Hematopoietic multipotent progenitor cell treated with erythropoietin and hydrocortisone succinate and interleukin-3 and kit ligand, for 6 days (in vitro differentiated cells): ENCODE data around the gene FIBCD1.

Source experiments
- DNase-seq: peaks from one replicate; pipeline ENCODE4 v3.0.0-alpha.2; 2015

Gene FIBCD1

GRCh38 chr9:130874783-130875182 lies 64.3 kb downstream of the FIBCD1 start:
- no peak for DNase-seq

- no peak for DNase-seq
These were observed 65.1 kb downstream of the FIBCD1 start for GRCh38 chr9:130873966-130874365.

GRCh38 chr9:130872912-130873503 lies 66.0 kb downstream of the FIBCD1 start:
- no peak for DNase-seq

GRCh38 chr9:130872508-130872907 lies 66.5 kb downstream of the FIBCD1 start:
- no peak for DNase-seq

- DNase-seq, result no peak
These were observed 67.0 kb downstream of the FIBCD1 start for GRCh38 chr9:130872093-130872492.

GRCh38 chr9:130871395-130872062 lies 67.5 kb downstream of the FIBCD1 start:
- no peak for DNase-seq

- DNase-seq, result no peak
These were observed 68.3 kb downstream of the FIBCD1 start for GRCh38 chr9:130870491-130871381.

GRCh38 chr9:130869250-130869649 lies 69.8 kb downstream of the FIBCD1 start:
- DNase-seq, result peak; percentile 81

GRCh38 chr9:130868230-130868629 lies 70.8 kb downstream of the FIBCD1 start:
- DNase-seq, result no peak

GRCh38 chr9:130867556-130867955 lies 71.5 kb downstream of the FIBCD1 start:
- no peak for DNase-seq

GRCh38 chr9:130866474-130866965 lies 72.5 kb downstream of the FIBCD1 start:
- peak; percentile 88 for DNase-seq

GRCh38 chr9:130865921-130866320 lies 73.1 kb downstream of the FIBCD1 start:
- DNase-seq, result no peak

- no peak for DNase-seq
These were observed 74.5 kb downstream of the FIBCD1 start for GRCh38 chr9:130864541-130864940.

- no peak for DNase-seq
These were observed 76.3 kb downstream of the FIBCD1 start for GRCh38 chr9:130862747-130863146.

- DNase-seq, result no peak
These were observed 76.8 kb downstream of the FIBCD1 start for GRCh38 chr9:130862217-130862616.

GRCh38 chr9:130861372-130862180 lies 77.5 kb downstream of the FIBCD1 start:
- no peak for DNase-seq

GRCh38 chr9:130860458-130861316 lies 78.4 kb downstream of the FIBCD1 start:
- peak; percentile 14 for DNase-seq

GRCh38 chr9:130858739-130859705 lies 80.0 kb downstream of the FIBCD1 start:
- DNase-seq, result no peak

GRCh38 chr9:130857864-130858738 lies 80.9 kb downstream of the FIBCD1 start:
- DNase-seq, result no peak
